Osteoblast (primary cell): ENCODE measurements around the gene PRSS37. TPM values are rescaled to one million over a fixed set of nuclear protein-coding genes. Genes with fewer than 3 reads are reported as not detected.

Source experiments
- DNase-seq: peaks from one replicate; pipeline ENCODE4 v3.0.0; 2011; ENCODE audit warnings: low spot score, mixed read lengths; ENCODE audit not compliant: insufficient read length; ENCODE audit errors: missing footprints
- H2AFZ ChIP-seq: 2 replicates; pipeline ENCODE4 v1.6.0; 2011; ENCODE audit warnings: mild to moderate bottlenecking, low read length
- H3K27ac ChIP-seq: 2 replicates; pipeline ENCODE4 v1.5.1; 2011; ENCODE audit warnings: mild to moderate bottlenecking, low read depth, low read length, moderate library complexity
- H3K27me3 ChIP-seq: 2 replicates; pipeline ENCODE4 v1.6.0; 2012; ENCODE audit warnings: mild to moderate bottlenecking, control low read depth, inconsistent platforms, low read length, moderate library complexity; ENCODE audit not compliant: insufficient read depth
- H3K36me3 ChIP-seq: 2 replicates; pipeline ENCODE4 v1.5.1; 2011; ENCODE audit warnings: mild to moderate bottlenecking, low read length, control low read depth, moderate library complexity; ENCODE audit not compliant: insufficient read depth
- H3K4me1 ChIP-seq: 2 replicates; pipeline ENCODE4 v1.5.1; 2011; ENCODE audit warnings: mild to moderate bottlenecking, low read length, control low read depth, moderate library complexity; ENCODE audit not compliant: insufficient read depth
- H3K4me2 ChIP-seq: 2 replicates; pipeline ENCODE4 v1.6.0; 2011; ENCODE audit warnings: mild to moderate bottlenecking, low read length; ENCODE audit not compliant: insufficient read depth
- H3K4me3 ChIP-seq: fragments of 200-600 bp; sonication (generic); 3 replicates; pipeline ENCODE4 v1.5.1; 2012; ENCODE audit warnings: mild to moderate bottlenecking, low read length, inconsistent platforms; ENCODE audit not compliant: insufficient read depth
- H3K79me2 ChIP-seq: 2 replicates; pipeline ENCODE4 v1.6.0; 2012; ENCODE audit warnings: mild to moderate bottlenecking, low read length, control low read depth, inconsistent platforms; ENCODE audit not compliant: insufficient read depth
- H3K9me3 ChIP-seq: 2 replicates; pipeline ENCODE4 v1.5.1; 2011; ENCODE audit warnings: low read depth, low read length, control low read depth
- H4K20me1 ChIP-seq: 2 replicates; pipeline ENCODE4 v1.6.0; 2012; ENCODE audit warnings: mild to moderate bottlenecking, low read length, control low read depth; ENCODE audit not compliant: insufficient read depth
- total RNA-seq: library from RNA; depleted of rRNA; stranded (reverse); fragments of >200 nt; gene quantifications from 2 replicates; pipeline ENCODE4 v1.2.3, GENCODE V29; 2012
- TF ChIP-seq, protein P1 (sequence below): IDR thresholded peaks from 2 replicates; pipeline ENCODE4 v1.5.1; 2011; ENCODE audit warnings: mild to moderate bottlenecking, low read depth, low read length, moderate library complexity; ENCODE audit errors: extremely low read depth

Gene PRSS37
- total RNA-seq, 1 donor = not detected

DNA sequence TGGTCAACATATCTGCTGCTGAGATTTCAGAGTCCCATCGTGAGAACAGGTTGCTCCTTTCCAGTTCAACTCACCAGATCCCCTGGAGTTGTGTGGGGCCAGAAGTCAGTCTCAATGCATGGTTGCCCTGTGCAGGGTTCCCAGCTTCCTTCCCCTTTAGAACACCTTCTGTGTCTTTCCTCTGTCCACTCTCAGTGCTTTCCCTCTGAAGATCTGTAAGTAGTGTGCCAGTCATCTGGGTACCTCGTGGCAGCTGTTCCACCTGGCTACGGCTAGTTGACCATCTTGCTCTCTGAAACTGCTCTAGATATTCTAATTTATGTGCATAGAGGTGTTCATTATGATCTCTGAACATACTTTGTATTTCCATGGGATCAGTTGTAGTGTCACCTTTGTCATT lies 36.1 kb upstream of the PRSS37 start:
- TF ChIP-seq, protein P1, sequence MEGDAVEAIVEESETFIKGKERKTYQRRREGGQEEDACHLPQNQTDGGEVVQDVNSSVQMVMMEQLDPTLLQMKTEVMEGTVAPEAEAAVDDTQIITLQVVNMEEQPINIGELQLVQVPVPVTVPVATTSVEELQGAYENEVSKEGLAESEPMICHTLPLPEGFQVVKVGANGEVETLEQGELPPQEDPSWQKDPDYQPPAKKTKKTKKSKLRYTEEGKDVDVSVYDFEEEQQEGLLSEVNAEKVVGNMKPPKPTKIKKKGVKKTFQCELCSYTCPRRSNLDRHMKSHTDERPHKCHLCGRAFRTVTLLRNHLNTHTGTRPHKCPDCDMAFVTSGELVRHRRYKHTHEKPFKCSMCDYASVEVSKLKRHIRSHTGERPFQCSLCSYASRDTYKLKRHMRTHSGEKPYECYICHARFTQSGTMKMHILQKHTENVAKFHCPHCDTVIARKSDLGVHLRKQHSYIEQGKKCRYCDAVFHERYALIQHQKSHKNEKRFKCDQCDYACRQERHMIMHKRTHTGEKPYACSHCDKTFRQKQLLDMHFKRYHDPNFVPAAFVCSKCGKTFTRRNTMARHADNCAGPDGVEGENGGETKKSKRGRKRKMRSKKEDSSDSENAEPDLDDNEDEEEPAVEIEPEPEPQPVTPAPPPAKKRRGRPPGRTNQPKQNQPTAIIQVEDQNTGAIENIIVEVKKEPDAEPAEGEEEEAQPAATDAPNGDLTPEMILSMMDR = no peak
- H3K4me3 ChIP-seq = no peak overlapping the region
- no peak overlapping the region for H2AFZ ChIP-seq
- DNase-seq = peak; percentile 9
- H3K4me2 ChIP-seq = no peak overlapping the region
- no peak overlapping the region for H3K27ac ChIP-seq
- H3K9me3 ChIP-seq = peaks cover 2% of the 10 kb centered on the region
- H3K4me1 ChIP-seq = no peaks in the 10 kb centered on the region
- H3K36me3 ChIP-seq = no peaks in the 10 kb centered on the region
- no peaks in the 10 kb centered on the region for H3K79me2 ChIP-seq
- H3K27me3 ChIP-seq = no peaks in the 10 kb centered on the region
- no peaks in the 10 kb centered on the region for H4K20me1 ChIP-seq

GRCh38 chr7:141876371-141876770 lies 35.1 kb upstream of the PRSS37 start:
- TF ChIP-seq, protein P1 = no peak
- Histone ChIP-seq H3K79me2 (no peaks in the 10 kb centered on the region), H3K27ac (no peak overlapping the region), H3K4me1 (no peaks in the 10 kb centered on the region), H3K4me2 (no peak overlapping the region), H3K36me3 (no peaks in the 10 kb centered on the region), H3K27me3 (no peaks in the 10 kb centered on the region), H3K4me3 (no peak overlapping the region), H3K9me3 (peaks cover 2% of the 10 kb centered on the region), H4K20me1 (no peaks in the 10 kb centered on the region), H2AFZ (no peak overlapping the region)
- DNase-seq = no peak

- no peaks in the 10 kb centered on the region for H3K9me3 ChIP-seq
- DNase-seq = no peak
- H3K4me2 ChIP-seq = no peak overlapping the region
- no peaks in the 10 kb centered on the region for H4K20me1 ChIP-seq
- H3K4me3 ChIP-seq = no peak overlapping the region
- H2AFZ ChIP-seq = no peak overlapping the region
- H3K27ac ChIP-seq = no peak overlapping the region
- no peaks in the 10 kb centered on the region for H3K36me3 ChIP-seq
- H3K27me3 ChIP-seq = no peaks in the 10 kb centered on the region
- no peaks in the 10 kb centered on the region for H3K4me1 ChIP-seq
- TF ChIP-seq, protein P1 = no peak
- no peaks in the 10 kb centered on the region for H3K79me2 ChIP-seq
Observed at GRCh38 chr7:141875453-141875852, 34.2 kb upstream of the PRSS37 start.

DNA sequence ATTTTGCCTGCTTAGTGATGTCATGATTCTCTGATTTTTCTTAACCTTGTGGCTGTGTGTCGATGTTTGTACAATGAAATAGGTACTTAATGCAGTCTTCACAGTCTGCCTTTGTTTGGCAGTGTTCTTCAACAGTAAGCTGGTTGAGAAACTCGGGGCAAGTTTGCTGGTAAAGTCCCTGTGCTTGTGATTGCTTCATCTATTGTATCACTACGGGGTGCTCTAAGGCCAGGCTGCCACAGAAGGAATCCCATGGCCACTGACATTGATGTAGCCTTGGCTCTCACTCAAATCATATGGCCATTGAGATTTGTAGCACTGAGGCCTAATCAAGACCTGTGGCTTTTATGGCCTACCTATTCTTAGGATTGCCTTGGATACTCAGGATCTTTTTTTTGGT lies 33.5 kb upstream of the PRSS37 start:
- DNase-seq = no peak
- Histone ChIP-seq H3K4me3 (no peak overlapping the region), H3K4me2 (no peak overlapping the region), H3K27ac (no peak overlapping the region), H3K27me3 (no peaks in the 10 kb centered on the region), H3K9me3 (no peaks in the 10 kb centered on the region), H4K20me1 (no peaks in the 10 kb centered on the region), H3K4me1 (no peaks in the 10 kb centered on the region), H3K79me2 (no peaks in the 10 kb centered on the region), H3K36me3 (no peaks in the 10 kb centered on the region), H2AFZ (no peak overlapping the region)
- TF ChIP-seq, protein P1 = no peak
